PC-3 (cell line): Measurements from ENCODE around the gene BICDL2. TPM values are rescaled to one million over a fixed set of nuclear protein-coding genes. Genes with fewer than 3 reads are reported as not detected.

Source experiments
- ATAC-seq: fragments of 200-7000 bp; cut with Tn5 transposase; 2 replicates; pipeline ENCODE4 v1.9.1; 2020; ENCODE audit warnings: mild to moderate bottlenecking, moderate library complexity
- BruUV-seq: library from RNA; stranded (reverse); fragments of 400-500 nt; replicated peaks from 2 replicates; lab custom pipeline; 2021; lab: Mats Ljungman, UMichigan
- CTCF ChIA-PET: fragments of 300-600 bp; sonication (Branson Sonifier 250); formaldehyde crosslinking; loops from one replicate; lab custom pipeline; 2022; ENCODE audit warnings: antibody characterized with exemption; lab: Charles Lee
- POLR2A ChIA-PET: fragments of 300-600 bp; sonication (Branson Sonifier 250); formaldehyde crosslinking; loops from one replicate; lab custom pipeline; 2022; ENCODE audit warnings: antibody characterized with exemption; ENCODE audit not compliant: unreplicated experiment; lab: Charles Lee
- DNase-seq: peaks from one replicate; pipeline ENCODE4 v3.0.0-alpha.2; 2015
- H2AFZ ChIP-seq: fragments of 300-600 bp; sonication (generic); 2 replicates; pipeline ENCODE4 v1.6.0; 2016; ENCODE audit warnings: antibody characterized with exemption, low read length
- H3F3A ChIP-seq: fragments of 300-600 bp; sonication (generic); one replicate; pipeline ENCODE4 v1.6.0; 2017; ENCODE audit warnings: antibody characterized with exemption, low read length, control low read depth, mild to moderate bottlenecking; ENCODE audit not compliant: unreplicated experiment
- H3K27ac ChIP-seq: fragments of 300-600 bp; sonication (generic); 2 replicates; pipeline ENCODE4 v1.5.1; 2016; ENCODE audit warnings: mild to moderate bottlenecking, low read length
- H3K27me3 ChIP-seq: fragments of 300-600 bp; sonication (generic); 2 replicates; pipeline ENCODE4 v1.6.1; 2016; ENCODE audit warnings: low read length, mixed read lengths
- H3K36me3 ChIP-seq: fragments of 300-600 bp; sonication (generic); 2 replicates; pipeline ENCODE4 v1.6.1; 2016; ENCODE audit warnings: low read depth, mixed run types, low read length, mixed read lengths
- H3K4me1 ChIP-seq: fragments of 300-600 bp; sonication (generic); 2 replicates; pipeline ENCODE4 v1.5.1; 2016; ENCODE audit warnings: low read length; ENCODE audit not compliant: insufficient read depth
- H3K4me2 ChIP-seq: fragments of 300-600 bp; sonication (generic); 2 replicates; pipeline ENCODE4 v1.6.0; 2016; ENCODE audit warnings: low read length
- H3K4me3 ChIP-seq: fragments of 300-600 bp; sonication (generic); 2 replicates; pipeline ENCODE4 v1.5.1; 2016; ENCODE audit warnings: mild to moderate bottlenecking, low read length, mixed read lengths
- H3K79me2 ChIP-seq: fragments of 300-600 bp; sonication (generic); 2 replicates; pipeline ENCODE4 v1.6.1; 2017; ENCODE audit warnings: low read length, mixed read lengths
- H3K9ac ChIP-seq: fragments of 300-600 bp; sonication (generic); 2 replicates; pipeline ENCODE4 v1.6.0; 2016; ENCODE audit warnings: mild to moderate bottlenecking, low read length
- H3K9me2 ChIP-seq: fragments of 300-600 bp; sonication (generic); replicated peaks from 2 replicates; pipeline ENCODE4 v1.6.1; 2016; ENCODE audit warnings: mixed run types, low read length, mixed read lengths
- H3K9me3 ChIP-seq: fragments of 300-600 bp; sonication (generic); 2 replicates; pipeline ENCODE4 v1.6.1; 2016; ENCODE audit warnings: low read length, mixed read lengths
- H4K20me1 ChIP-seq: fragments of 300-600 bp; sonication (generic); 2 replicates; pipeline ENCODE4 v1.6.1; 2016; ENCODE audit warnings: low read length, mixed read lengths
- CTCF ChIP-seq: fragments of 300-600 bp; sonication (generic); conservative IDR thresholded peaks from 2 replicates; pipeline ENCODE4 v1.5.1; 2017; ENCODE audit warnings: antibody characterized with exemption, low read depth, mild to moderate bottlenecking, low read length
- EZH2 ChIP-seq: fragments of 300-600 bp; sonication (generic); IDR thresholded peaks from one replicate; pipeline ENCODE4 v1.6.1; 2017; ENCODE audit warnings: antibody characterized with exemption, mild to moderate bottlenecking, low read length; ENCODE audit not compliant: unreplicated experiment
- EZH2phosphoT487 ChIP-seq: fragments of 300-600 bp; sonication (generic); IDR thresholded peaks from 2 replicates; pipeline ENCODE4 v1.6.1; 2018; ENCODE audit warnings: mild to moderate bottlenecking, antibody characterized with exemption, low read length, borderline replicate concordance
- intact Hi-C: fragments of 100-400 bp; cut with micrococcal nuclease; formaldehyde crosslinking; loops from 2 replicates; pipeline ENCODE4 v1.9.0; 2023
- total RNA-seq: library from RNA; depleted of rRNA; stranded (reverse); fragments of >200 nt; gene quantifications from 2 replicates; pipeline ENCODE4 v1.2.3, GENCODE V29; 2014

The BICDL2 gene
- total RNA-seq, 1 experiment from 2014 or later: 16.3 TPM

- CTCF ChIA-PET: interaction anchor here (0.5 to 1.8 kb wide), 3 partner anchors 8 to 13 kb away, joined by 3 to 6 read pairs (median 3); no protein-coding TSS in a partner anchor
- no peaks in the 10 kb centered on the region for H3K9me3 ChIP-seq
- H3K27me3 ChIP-seq: no peaks in the 10 kb centered on the region
- peak overlapping the region; percentile 94 for H3K4me3 ChIP-seq
- TF ChIP-seq CTCF (no peak), EZH2 (no peak), EZH2phosphoT487 (no peak)
- peak overlapping the region; percentile 99 for H3K4me2 ChIP-seq
- no TSS peak for BruUV-seq
- H3K36me3 ChIP-seq: peaks cover 10% of the 10 kb centered on the region
- no peak overlapping the region for H2AFZ ChIP-seq
- peaks cover 12% of the 10 kb centered on the region for H3K79me2 ChIP-seq
- DNase-seq: peak; percentile 87
- intact Hi-C loops: no loop called here
- no peaks in the 10 kb centered on the region for H4K20me1 ChIP-seq
- peak overlapping the region; percentile 91; the same call in 1 of the 2 replicates for H3K9ac ChIP-seq
- H3K27ac ChIP-seq: peak overlapping the region; percentile 100
- ATAC-seq: peak; percentile 21
- H3K9me2 ChIP-seq: no peaks in the 10 kb centered on the region
- H3K4me1 ChIP-seq: peaks cover 23% of the 10 kb centered on the region
- POLR2A ChIA-PET: interaction anchor here (0.6 kb wide), 1 partner anchor 1408 kb away, joined by 5 read pairs; no protein-coding TSS in a partner anchor
- H3F3A ChIP-seq: no peaks in the 10 kb centered on the region
Observed at GRCh38 chr16:3023415-3023668, 13.4 kb downstream of the BICDL2 start.

- TF ChIP-seq CTCF (no peak), EZH2 (no peak), EZH2phosphoT487 (no peak)
- ATAC-seq (peak; percentile 0), DNase-seq (no peak)
- peak overlapping the region; percentile 99 for H3K4me2 ChIP-seq
- intact Hi-C loops: no loop called here
- peak overlapping the region; percentile 100 for H3K27ac ChIP-seq
- BruUV-seq: no TSS peak
- H3K4me1 ChIP-seq: peaks cover 22% of the 10 kb centered on the region
- no peaks in the 10 kb centered on the region for H3K9me3 ChIP-seq
- no peaks in the 10 kb centered on the region for H3F3A ChIP-seq
- H3K27me3 ChIP-seq: no peaks in the 10 kb centered on the region
- no peaks in the 10 kb centered on the region for H3K9me2 ChIP-seq
- no peak overlapping the region for H2AFZ ChIP-seq
- no peaks in the 10 kb centered on the region for H4K20me1 ChIP-seq
- H3K9ac ChIP-seq: peak overlapping the region; percentile 91
- CTCF ChIA-PET: interaction anchor here (0.5 to 1.8 kb wide), 3 partner anchors 9 to 13 kb away, joined by 3 to 6 read pairs (median 3); no protein-coding TSS in a partner anchor
- peak overlapping the region; percentile 94 for H3K4me3 ChIP-seq
- peaks cover 10% of the 10 kb centered on the region for H3K36me3 ChIP-seq
- H3K79me2 ChIP-seq: peaks cover 12% of the 10 kb centered on the region
- POLR2A ChIA-PET: interaction anchor here (0.6 to 0.8 kb wide), 2 partner anchors 13 to 1408 kb away, joined by 3 to 5 read pairs; no protein-coding TSS in a partner anchor
Observed at GRCh38 chr16:3022684-3023414, 13.9 kb downstream of the BICDL2 start.
